Limb (tissue), 2 donors: ENCODE results near the gene GPR179.

ENCODE experiments used
- DNase-seq, 2 donors: peaks; one replicate each; pipeline ENCODE4 v3.0.0-alpha.2; 2016; ENCODE audit errors: extremely low spot score in 2 of 2

The GPR179 gene

GRCh38 chr17:38349097-38349730 lies 5.5 kb upstream of the GPR179 start:
- peak; percentile 81 to 90 for DNase-seq

GRCh38 chr17:38345743-38346142 lies 2.0 kb upstream of the GPR179 start:
- no peak for DNase-seq

- DNase-seq: no peak
Observed at GRCh38 chr17:38344420-38344745, 627 bp upstream of the GPR179 start.

GRCh38 chr17:38342886-38343607 lies 709 bp downstream of the GPR179 start:
- DNase-seq: no peak

GRCh38 chr17:38341035-38341721 lies 2.6 kb downstream of the GPR179 start:
- peak in 1 of 2 donors; percentile 62 for DNase-seq

GRCh38 chr17:38339891-38340290 lies 3.9 kb downstream of the GPR179 start:
- DNase-seq: no peak

GRCh38 chr17:38338535-38338934 lies 5.2 kb downstream of the GPR179 start:
- DNase-seq: no peak

GRCh38 chr17:38338053-38338452 lies 5.7 kb downstream of the GPR179 start:
- DNase-seq: no peak

- DNase-seq: no peak
Observed at GRCh38 chr17:38336838-38337237, 6.9 kb downstream of the GPR179 start.

GRCh38 chr17:38334480-38335364 lies 9.0 kb downstream of the GPR179 start:
- DNase-seq: no peak

- no peak for DNase-seq
Observed at GRCh38 chr17:38333635-38334295, 10.0 kb downstream of the GPR179 start.

- DNase-seq: no peak
Observed at GRCh38 chr17:38332735-38333134, 11.0 kb downstream of the GPR179 start.

GRCh38 chr17:38330941-38331411 lies 12.8 kb downstream of the GPR179 start:
- DNase-seq: no peak

GRCh38 chr17:38329808-38330730 lies 13.7 kb downstream of the GPR179 start:
- no peak for DNase-seq

- no peak for DNase-seq
Observed at GRCh38 chr17:38329284-38329683, 14.5 kb downstream of the GPR179 start.

- DNase-seq: no peak
Observed at GRCh38 chr17:38328620-38329019, 15.1 kb downstream of the GPR179 start.

GRCh38 chr17:38327936-38328335 lies 15.8 kb downstream of the GPR179 start:
- DNase-seq: no peak

- DNase-seq: no peak
Observed at GRCh38 chr17:38326996-38327792, 16.6 kb downstream of the GPR179 start.

GRCh38 chr17:38325221-38325851 lies 18.4 kb downstream of the GPR179 start:
- DNase-seq: no peak
